NCI-H2227 (cell line): Measurements from ENCODE around the gene PARL.
"Not testable (repeated sequence)": the region's sequence is repeated elsewhere in the genome, so short reads cannot be mapped to it uniquely, and the experiment has no call there.

Experiments used
- DNase-seq: peaks from one replicate; lab custom pipeline; 2025; ENCODE audit not compliant: unreplicated experiment; lab: John Stamatoyannopoulos, UW

PARL gene

DNA sequence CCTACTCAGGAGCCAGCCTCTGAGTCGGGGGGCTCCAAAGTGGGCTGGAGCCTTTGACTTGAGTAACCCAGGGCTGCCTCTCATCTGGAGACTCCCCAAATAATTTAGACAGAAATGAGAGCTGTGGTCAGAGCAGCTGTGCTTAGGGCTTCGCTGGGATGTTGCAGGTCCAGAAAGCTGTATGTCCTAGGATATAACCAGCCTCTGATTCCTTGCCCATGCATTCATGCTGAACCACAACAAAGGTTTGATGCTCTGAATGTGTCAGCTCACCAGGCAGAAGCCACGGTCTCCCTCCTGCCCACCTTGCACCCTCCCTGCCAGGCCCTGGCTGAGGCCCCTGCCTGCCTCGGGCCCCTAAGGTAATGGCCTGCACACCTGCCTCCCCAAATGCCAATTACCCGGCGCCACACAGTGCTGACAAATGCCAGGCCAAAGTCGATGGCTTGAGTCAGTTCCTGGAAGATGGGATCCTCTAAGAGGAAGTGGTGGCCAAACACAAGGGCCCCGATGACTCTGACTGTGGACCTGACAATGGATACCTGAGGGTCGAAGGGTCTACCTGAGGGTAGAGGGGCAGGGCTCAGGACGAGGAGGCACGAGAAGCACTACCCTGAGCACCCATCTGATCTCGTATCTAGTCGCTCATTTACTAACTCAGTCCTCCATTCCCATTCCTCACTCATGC lies 21.7 kb upstream of the PARL start:
- DNase-seq: no peak

DNA sequence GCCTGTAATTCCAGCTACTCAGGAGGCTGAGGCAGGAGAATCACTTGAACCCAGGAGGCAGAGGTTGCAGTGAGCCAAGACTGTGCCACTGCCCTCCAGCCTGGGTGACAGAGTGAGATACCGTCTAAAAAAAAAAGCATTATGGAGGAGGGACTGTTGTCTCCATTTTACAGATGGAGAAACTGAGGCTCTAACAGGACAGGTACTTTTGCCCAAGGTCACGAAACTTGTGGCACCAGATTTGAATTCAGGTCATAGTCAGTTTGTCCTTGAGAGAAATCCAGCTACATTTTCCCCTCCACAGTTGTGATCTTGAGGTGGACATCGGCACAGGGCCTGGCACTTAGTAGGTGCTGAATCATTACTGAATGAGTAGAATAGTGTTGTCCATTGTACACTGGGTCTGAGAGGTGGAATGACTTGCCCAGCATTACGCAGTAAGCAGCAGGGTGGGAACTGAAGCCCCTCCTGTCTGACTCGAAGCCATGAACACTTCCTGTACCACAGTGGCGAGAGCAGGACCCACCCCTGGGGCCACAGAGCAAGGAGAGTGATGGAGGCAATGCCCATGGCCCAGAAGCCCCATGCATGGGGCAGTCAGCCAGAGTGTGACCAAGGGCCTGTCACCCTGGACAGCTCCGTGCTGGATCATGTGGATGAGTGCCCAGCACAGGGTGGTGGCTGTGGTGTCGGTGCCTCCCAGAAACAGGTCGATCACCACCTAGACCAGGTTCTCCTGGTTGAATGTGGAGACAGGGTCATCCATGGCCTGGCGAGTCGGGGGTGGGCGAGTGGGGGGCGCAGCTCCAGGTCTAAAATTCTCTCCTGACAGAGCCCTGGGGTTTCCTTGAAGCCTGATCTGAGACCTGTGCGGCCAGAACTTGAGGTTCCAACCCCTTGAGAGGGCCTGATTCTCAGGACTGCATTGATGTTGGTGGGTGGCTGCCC lies 20.4 kb upstream of the PARL start:
- DNase-seq: no peak

DNA sequence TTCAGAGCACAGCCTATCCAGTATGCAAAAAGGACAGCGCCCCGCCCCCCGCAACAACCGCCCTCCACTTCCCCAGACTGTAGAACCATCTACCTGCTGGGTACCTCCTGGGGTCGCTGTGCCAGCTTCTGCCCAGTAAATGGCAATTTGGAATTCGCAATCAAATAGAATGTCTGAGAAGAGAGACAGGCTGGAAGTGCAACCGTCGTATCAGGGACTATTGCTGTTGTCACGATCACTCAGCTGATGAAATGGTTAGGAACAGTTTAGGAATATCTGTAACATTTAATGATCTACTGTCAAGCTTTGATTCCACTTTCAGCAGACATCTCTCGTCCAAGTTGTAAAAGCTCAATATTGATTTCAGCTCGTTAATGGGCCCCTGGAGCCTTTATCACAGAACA lies 13.3 kb upstream of the PARL start:
- peak; percentile 15 for DNase-seq

DNA sequence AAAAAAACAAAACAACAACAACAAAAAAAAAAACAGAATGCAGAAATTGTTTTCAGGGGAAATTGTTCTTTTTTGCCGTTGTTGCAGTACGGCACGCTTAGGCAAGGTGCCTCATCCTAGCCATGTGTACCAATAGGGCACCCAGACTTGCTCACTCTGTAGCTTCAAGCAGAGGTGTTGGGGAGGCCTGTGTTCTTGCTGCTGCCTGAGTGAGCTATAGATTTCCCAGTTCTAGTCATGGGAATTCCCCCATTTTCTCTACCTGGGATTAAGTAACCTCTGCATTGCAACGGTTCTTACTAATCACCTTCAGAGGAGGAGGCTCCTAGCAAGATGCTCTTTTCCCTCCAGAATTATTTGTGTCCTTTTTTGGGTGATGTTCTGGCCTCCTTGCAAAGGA lies 12.9 kb upstream of the PARL start:
- no peak for DNase-seq

DNA sequence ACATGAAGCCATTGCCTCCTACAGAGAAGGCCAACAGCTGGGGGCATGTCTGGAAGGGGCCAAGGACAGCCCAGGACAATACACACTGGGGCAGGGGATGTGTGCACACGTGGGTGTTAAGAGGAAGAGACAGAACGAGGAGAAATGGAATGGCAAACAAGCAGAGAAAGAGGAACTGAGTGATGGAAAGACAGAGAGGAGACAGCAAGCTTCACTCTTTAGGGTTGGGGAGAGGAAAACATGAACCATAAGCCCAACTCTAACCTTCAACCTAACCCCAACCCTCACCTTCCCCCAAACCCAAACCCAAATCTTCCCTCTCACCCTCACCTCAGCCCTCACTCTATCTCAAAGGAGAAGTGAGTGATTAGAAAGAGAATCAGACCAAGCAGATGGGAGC lies 11.9 kb upstream of the PARL start:
- DNase-seq: no peak

DNA sequence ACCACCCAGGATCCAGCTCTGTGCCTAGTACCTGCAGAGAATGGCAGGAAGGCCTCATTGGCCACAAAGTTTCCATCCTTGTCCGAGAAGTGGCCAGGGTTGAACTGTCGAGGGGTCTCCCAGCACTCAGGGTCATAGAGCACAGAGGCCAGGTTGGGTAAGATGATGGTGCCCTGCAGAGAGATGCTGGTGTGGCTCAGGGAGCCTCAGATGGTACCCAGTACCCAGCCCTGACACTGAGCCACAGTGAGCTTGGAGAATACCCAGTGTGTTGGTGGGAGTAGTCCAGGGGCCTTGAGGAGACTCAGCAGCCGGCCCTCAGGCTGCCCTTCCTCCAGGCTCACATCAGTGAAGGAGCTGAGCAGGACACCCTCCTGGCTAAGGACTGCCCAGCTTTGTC lies 11.5 kb upstream of the PARL start:
- no peak for DNase-seq

DNA sequence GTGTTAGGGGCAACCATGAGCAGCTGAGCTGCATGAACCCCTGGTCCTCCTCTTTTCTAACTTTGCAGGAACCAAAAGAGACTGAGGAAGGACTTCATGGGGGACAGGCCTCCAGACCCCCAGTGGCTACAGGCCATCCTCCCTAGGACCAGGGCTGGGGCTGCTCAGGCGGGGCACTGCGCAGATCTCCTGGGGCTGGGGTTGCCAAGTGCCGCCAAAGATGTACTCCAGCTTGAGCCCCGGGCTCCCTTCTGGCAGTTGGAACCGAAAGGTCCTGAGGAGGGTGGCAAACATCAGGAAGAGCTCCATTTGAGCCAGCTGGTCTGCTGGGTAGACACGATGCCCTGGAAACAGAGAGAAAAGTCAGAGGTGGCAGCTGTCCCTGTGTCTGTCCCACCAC lies 11.1 kb upstream of the PARL start:
- DNase-seq: no peak

DNA sequence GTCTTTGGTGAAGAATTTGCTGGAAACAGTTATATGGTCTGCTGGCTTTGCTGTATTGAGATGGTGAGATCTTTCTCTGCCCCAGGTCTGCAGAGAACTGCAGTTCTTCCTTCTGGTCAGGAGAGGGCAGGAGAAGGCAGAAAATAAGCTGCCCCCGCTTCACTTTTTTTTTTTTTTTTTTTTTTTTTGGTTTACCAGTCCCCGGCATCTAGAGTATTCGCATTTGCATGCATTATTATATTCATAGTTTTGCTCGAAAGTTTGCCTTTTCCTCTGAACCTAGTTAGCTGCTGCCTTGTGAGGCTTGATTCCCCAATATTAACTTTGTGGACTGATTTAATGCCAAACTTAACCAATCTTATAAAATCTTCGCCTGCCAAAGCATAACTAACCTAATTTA lies 10.6 kb upstream of the PARL start:
- DNase-seq: peak; percentile 80

DNA sequence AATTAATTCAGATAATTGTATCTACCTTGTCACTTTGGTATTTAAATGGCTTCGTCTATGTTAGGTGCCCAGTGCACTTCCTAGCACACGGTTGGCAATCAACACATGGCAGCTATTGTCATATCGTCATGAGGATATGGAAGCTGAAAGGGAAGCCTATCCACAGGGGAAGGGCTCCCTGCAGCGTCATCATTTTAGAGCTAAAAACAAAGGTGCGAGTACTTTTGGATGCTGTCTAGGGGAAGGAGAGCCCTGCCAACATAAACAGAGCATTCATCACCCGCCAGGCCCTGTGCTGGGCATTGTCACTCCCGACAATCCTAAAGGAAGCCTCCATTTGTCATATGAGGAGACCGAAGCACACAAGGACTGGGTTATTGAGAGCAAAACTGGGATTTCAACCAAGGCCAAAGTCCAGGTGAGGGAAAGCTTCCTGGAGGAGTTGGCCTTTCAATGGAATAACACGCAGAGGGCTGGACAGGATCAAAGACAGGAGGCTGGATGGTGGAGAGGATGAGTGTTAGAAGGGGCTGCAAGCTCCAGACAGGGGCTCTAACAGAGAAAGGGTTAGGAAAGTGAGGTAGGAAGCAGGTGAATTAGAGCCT lies 8.0 kb upstream of the PARL start:
- DNase-seq: no peak

DNA sequence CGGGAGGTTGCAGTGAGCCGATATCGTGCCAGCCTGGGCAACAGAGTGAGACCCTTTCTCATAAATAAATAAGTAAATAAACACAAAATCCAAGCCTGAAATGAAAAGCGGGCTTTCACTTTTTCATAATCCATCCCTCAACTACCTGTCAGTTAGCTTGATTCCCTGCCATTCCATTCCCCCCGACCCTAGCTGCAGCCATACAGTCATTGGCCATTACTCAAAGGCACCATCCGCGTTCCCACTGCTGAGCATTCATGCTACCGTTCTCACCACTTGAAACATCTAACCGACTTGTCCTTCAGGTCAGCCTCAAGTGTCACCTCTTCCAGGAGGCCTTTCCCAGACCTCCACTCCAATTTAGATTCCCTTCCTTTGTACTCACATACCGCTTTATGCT lies 1.1 kb upstream of the PARL start:
- no peak for DNase-seq

DNA sequence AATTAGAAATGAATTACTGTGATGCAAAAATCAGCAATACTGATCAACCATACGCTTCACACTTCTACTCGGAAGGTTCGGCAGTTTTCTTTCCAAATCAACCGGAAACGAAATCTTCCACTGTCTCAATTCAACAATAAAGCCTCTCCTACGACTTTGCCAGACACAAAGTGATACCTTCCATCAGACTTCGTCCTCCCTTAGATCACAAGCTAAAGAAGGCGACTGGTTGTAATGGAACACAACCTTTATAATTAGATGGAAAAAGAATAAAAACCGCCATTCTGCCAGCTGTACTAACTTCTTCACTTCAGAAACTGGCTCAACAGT lies 618 bp downstream of the PARL start:
- DNase-seq: no peak

DNA sequence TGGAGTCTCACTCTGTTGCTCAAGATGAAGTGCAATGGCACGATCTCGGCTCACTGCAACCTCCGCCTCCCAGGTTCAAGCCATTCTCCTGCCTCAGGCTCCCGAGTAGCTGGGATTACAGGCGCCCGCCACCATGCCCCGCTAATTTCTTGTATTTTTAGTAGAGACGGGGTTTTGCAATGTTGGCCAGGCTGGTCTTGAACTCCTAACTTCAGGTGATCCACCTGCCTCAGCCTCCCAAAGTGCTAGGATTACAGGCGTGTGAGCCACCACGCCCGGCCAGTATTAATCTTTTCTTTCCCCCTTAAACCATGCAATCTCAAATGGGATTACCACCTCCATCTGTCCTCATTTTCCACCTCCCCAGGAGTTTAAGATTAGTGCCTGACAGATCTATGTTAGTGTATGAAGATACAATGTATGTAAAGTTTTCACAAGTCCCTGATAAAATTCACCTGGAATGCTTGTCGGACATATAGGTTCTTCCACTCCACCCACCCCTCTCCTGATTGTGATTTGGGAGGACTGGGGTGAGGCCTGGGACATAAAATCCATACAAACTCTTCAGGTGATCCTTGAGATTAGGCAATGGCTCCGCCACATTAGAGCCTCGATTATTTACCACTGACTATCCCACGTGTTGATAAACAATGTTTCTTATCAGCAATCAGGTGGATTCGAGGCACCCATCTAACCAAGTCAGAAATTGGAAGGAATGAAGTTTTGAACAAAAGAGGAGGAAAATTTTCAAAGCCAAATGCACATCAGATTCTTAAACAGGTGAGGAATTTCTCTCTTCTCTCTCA lies 1.2 kb downstream of the PARL start:
- DNase-seq: no peak

DNA sequence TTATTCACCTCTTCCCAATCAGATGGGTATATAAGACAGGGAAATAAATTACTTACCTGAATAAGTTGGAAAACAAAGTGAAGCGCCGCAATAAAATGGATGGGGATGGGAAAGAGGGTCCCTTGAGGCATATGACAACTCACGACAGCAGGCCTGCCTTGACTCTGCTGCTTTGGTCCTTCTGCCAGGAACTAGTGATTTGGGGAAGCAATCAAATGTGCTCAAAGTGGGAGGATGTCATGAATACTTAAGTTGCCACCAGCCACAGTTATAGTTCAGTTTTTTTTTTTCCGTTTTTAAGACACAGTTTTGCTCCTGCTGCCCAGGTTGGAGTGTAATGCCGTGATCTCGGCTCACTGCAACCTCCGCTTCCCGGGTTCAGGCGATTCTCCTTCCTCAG lies 4.6 kb downstream of the PARL start:
- DNase-seq: no peak

DNA sequence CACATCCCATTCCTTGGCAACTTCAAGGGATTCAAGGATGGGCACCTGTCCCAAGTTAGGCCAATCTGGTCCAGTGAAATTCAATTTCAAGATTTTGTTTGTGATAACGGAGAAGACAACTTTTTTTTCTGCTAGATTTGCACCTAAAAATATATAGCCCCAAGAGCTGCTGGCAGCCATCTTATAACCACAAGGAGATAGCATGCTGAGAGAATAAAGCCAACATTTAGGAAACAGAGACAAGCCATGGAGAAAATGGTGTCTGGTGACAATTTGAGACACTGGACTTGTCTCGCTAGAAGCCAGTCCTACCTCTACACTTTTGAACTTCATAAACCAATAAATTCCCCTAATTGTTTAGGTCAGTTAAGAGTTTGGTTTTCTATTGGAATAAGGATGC lies 5.4 kb downstream of the PARL start:
- DNase-seq: no peak

DNA sequence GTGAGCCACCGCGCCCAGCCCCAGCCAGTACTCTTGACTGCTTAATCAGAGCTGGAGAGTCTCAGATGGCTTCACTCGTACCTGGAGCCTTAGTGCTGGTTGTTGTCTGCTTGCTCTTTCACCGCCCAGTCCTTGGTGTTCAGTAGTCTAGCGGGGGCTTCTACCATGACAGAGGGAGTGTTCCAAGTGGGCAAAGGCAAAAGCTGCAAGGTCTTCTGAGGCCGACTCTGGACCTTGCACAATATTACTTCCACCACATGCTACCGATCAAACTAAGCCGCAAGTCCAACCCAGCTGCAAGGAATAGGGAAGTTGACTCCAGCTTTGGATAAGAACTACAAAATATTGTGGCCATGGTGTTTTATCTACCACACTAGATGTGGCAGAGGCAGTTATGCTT lies 6.6 kb downstream of the PARL start:
- no peak for DNase-seq

DNA sequence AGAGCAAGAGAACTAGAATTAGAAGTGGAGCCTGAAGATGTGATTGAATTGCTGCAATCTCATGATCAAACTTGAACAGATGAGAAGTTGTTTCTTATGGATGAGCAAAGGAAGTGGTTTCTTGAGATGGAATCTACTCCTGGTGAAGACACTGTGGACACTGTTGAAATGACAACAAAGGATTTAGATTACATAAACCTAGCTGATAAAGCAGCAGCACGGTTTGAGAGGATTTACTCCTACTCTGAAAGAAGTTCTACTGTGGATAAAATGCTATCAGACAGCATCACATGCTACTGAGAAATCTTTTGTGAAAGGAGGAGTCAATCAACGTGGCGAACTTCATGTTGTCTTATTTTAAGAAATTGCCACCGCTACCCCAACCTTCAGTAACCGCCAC lies 7.5 kb downstream of the PARL start:
- not testable (repeated sequence) for DNase-seq

DNA sequence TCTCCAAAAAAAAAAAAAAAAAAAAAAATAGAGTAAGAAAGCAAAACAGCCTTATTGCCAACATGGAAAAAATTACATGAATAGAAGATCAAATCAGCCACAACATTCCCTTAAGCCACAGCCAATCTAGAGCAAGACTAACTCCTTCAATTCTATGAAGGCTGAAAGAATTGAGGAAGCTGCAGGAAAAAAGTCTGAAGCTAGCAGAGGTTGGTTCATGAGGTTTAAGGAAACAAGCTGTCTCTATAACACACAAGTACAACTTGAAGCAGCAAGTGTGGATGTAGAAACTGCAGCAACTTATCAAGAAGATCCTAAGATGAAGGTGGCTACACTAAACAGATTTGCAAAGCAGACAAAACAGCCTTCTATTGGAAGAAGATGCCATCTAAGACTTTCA lies 9.3 kb downstream of the PARL start:
- no peak for DNase-seq

DNA sequence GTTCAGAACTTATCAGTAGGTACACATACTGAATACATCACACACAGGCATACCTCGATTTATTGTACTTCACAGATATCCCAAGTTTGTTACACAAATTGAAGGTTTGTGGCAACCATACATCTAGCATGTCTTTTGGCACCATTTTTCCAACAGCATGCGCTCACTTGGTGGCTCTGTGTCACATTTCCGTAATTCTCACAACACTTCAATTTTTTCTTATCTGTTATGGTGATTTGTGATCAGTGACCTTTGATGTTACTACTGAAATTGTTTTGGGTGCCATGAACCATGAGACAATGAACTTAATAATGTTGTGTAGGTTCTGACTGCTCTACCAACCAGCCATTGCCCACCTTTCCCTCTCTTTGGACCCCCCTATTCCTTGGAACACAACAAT lies 10.8 kb downstream of the PARL start:
- no peak for DNase-seq

DNA sequence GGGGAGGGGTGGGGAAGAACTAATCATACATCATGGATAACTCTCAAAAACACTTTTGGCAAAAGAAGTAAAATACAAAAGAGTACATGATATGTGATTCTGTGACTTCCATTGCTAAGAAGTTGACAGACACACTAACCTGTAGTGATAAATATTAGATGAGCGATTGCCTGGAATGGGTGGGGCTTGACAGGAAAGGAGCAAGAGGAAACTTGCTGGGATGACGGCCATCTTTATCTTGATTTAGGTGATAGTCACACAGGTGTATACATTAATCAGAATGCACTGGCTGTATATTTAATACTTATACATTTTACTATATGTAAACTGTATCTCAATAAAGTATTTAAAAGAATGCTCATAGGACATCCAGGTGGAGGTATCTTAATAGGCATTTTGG lies 13.1 kb downstream of the PARL start:
- DNase-seq: no peak

DNA sequence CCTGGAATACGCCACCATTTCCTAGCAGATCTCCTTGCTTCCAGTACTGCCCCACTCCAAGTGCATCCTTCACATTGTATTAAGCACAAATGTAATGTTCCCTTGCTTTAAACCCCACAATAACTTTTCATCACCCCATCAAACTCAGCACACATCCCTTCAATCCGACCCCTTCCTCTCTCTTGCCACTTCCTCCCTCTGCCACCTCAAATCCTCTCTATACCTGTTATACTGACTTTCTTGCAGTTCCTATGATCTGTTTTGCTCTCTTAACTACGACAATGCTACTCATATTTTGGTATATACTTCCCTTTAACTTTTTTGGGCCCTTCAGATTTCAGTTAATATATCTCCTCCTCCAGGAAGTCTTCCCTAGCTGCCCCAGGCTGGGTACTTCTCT lies 14.1 kb downstream of the PARL start:
- DNase-seq: no peak

DNA sequence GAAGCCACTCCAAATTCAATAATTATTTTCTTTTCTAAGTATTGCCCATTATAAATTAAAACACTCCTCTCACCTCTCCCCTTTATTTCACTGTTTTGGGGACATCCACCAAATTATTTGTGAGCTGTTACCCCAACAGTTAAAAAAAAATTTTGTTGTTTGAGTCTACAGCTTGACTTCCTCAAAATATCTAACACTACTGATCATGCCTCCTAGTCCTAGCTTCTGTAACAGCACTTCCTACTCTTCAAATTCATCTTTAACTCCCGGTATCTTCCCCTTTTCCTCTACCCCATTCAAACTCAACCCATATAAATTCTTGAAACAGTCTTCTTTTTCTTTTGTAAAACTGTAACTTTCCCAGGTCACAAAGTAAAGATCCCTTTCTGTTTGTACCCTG lies 15.9 kb downstream of the PARL start:
- no peak for DNase-seq
